Panc1 (cell line): ENCODE data around the gene C11orf58.

Source experiments
- POLR2AphosphoS5 ChIP-seq: IDR thresholded peaks from 2 replicates; pipeline ENCODE4 v1.6.1; 2012; ENCODE audit warnings: mild to moderate bottlenecking, low read depth, low read length, moderate library complexity
- TCF7L2 ChIP-seq: IDR thresholded peaks from 2 replicates; pipeline ENCODE4 v1.6.1; 2011; ENCODE audit warnings: mild to moderate bottlenecking, low read depth, low read length, inconsistent platforms
- TF ChIP-seq, protein P1 (sequence below): fragments of 450-650 bp; IDR thresholded peaks from 2 replicates; pipeline ENCODE4 v1.5.1; 2017; ENCODE audit warnings: mild to moderate bottlenecking

GRCh38 chr11:16774936-16775613 is 36.6 kb downstream of the C11orf58 start:
- TF ChIP-seq, protein P1, sequence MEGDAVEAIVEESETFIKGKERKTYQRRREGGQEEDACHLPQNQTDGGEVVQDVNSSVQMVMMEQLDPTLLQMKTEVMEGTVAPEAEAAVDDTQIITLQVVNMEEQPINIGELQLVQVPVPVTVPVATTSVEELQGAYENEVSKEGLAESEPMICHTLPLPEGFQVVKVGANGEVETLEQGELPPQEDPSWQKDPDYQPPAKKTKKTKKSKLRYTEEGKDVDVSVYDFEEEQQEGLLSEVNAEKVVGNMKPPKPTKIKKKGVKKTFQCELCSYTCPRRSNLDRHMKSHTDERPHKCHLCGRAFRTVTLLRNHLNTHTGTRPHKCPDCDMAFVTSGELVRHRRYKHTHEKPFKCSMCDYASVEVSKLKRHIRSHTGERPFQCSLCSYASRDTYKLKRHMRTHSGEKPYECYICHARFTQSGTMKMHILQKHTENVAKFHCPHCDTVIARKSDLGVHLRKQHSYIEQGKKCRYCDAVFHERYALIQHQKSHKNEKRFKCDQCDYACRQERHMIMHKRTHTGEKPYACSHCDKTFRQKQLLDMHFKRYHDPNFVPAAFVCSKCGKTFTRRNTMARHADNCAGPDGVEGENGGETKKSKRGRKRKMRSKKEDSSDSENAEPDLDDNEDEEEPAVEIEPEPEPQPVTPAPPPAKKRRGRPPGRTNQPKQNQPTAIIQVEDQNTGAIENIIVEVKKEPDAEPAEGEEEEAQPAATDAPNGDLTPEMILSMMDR, result no peak
- TF ChIP-seq POLR2AphosphoS5 (no peak), TCF7L2 (no peak)
